Measurements from ENCODE around the gene CLEC3B.
A peak's percentile ranks its signal among the peaks of the same experiment; 100 is the strongest.
"Not testable (repeated sequence)": the region's sequence is repeated elsewhere in the genome, so short reads cannot be mapped to it uniquely, and the experiment has no call there.

The CLEC3B gene

GRCh38 chr3:45071075-45071474 is 45.0 kb downstream of the CLEC3B start:
- DNase-seq: no peak

DNA sequence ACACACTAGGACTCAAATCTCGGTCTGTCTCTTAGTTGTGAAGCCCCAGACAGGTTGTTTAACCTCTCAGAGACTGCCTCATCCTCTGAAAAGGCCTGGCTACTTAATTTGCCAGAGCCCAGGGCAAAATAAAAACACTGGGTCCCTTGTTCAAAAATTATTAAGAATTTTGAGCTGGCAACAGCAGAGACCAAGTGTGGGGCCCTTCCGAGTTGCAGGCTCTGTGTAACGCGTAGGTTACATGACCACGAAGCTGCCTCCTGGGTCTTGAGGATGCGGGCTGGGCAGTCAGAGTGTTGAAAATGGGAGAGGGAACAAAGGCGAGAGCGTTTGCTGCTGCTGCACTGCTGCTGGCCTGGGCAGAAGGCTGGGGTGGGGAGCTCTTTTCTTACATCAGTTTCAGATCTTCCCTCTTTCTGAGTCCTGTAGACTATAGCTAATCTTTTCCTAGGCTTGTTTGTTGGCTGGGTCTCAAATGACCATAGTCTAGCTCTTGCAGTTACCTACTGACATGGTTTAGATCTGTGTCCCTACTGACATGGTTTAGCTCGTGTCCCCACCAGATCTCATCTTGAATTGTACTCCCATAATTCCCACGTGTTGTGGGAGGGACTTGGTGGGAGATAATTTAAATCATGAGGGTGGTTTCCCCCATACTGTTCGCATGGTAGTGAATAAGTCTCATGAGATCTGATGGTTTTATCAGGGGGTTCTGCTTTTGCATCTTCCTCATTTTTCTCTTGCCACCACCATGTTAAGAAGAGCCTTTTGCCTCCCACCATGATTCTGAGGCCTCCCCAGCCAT is 49.9 kb downstream of the CLEC3B start:
- no peak for DNase-seq

DNA sequence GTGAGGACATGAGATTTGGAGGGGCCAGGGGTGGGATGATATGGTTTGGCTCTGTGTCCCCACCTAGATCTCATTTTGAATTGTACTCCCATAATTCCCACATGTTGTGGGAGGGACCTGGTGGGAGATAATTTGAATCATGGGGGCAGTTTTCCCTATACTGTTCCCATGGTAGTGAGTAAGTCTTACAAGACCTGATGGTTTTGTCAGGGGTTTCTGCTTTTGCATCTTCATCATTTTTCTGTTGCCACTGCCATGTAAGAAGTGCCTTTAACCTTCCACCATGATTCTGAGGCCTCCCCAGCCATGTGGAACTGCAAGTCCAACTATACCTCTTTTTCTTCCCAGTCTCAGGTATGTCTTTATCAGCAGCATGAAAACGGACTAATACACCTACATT is 52.2 kb downstream of the CLEC3B start:
- not testable (repeated sequence) for DNase-seq

DNA sequence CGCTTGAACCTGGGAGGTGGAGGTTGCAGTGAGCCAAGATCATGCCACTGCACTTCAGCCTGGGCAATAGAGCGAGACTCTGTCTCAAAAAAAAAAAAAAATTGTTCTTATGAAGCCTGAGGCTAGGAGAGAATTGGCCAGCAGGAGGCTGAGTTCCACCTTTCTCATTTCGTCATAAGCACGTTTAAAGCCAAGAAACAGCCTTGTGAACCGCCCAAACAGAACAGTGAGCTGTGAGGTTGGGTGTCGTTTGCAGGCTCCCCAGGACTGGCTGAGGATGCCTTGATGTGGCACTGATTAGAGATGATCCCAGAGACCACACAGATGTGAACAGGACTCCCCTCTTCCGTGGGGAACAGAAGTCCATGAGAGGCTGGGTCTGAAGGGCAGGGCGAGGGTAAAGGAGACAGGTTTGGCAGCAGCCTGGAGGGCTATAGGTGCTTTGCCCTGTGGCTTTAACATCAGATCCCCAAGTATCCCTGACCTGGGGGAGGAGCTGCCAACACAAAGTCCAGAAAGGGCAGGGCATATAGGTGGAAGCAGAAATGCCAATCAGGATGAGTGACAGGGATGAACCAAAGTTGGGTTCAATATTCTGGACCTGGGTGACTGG is 52.9 kb downstream of the CLEC3B start:
- no peak for DNase-seq

DNA sequence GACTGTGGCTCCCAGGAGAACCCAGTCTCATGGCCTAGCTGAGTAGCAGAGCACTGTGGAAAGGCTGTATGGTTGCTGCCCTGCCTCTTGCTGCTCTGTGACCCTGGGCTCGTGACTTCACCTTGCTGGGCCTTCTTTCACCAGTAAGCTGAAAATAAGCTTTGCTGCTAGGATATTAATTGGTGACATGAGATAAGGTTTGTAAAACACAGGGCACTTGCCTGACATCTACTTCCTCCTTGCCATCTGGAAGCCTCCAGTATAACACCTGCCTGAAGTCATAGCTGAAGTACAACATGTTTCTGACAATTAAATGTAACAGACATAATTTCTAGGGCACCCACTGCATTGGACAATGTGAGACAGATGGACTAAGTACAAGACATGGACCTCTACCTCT is 53.6 kb downstream of the CLEC3B start:
- no peak for DNase-seq

- DNase-seq: no peak
Observed at GRCh38 chr3:45080824-45081223, 54.7 kb downstream of the CLEC3B start.

- DNase-seq: no peak
Observed at GRCh38 chr3:45081506-45082141, 55.5 kb downstream of the CLEC3B start.

GRCh38 chr3:45082142-45082538 is 56.0 kb downstream of the CLEC3B start:
- DNase-seq: peak; percentile 78

GRCh38 chr3:45083023-45083422 is 56.9 kb downstream of the CLEC3B start:
- DNase-seq: no peak

DNA sequence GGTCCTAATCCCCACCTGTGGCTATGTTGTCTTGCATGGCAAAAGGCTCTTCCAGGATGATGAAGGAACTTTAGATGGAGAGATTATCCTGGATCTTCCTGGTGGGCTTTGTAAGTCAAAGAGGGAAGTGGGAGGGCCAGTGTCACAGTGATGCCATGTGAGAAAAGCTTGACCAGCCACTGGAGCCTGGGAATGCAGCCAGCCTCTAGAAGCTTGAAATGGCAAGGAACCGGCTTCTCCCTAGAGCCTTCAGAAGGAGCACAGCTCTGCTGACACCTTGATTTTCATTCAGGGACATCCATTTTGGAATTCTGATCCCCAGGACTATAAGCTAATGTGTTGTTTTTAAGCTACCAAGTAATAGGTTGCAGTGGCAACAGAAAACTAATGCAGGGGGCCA is 58.3 kb downstream of the CLEC3B start:
- DNase-seq: no peak

GRCh38 chr3:45084820-45085816 is 59.0 kb downstream of the CLEC3B start:
- peak; percentile 96 for DNase-seq
